A549 (cell line): ENCODE measurements around the gene LMNA. TPM values are rescaled to one million over a fixed set of nuclear protein-coding genes. Genes with fewer than 3 reads are reported as not detected.
A peak's percentile ranks its signal among the peaks of the same experiment; 100 is the strongest.

Experiments
- ATAC-seq, 2 experiments: fragments of 200-7000 bp in 1 of 2; fragments of >200 bp in 1 of 2; cut with Nextera tagmentation in 1 of 2; cut with Tn5 transposase in 1 of 2; 3 replicates each; pipeline versions ENCODE4 v1.8.0 to v1.9.1; 2018 to 2020; ENCODE audit warnings: mild to moderate bottlenecking in 1 of 2, moderate library complexity in 1 of 2
- CTCF ChIA-PET: fragments of 300-600 bp; sonication (Branson Sonifier 250); formaldehyde crosslinking; extraction: SDS; loops from one replicate; lab custom pipeline; 2021; ENCODE audit warnings: antibody characterized with exemption, inconsistent platforms; lab: Yijun Ruan, JAX
- POLR2A ChIA-PET: fragments of 350-600 bp; formaldehyde crosslinking; extraction: SDS; loops from one replicate; lab custom pipeline; 2021; ENCODE audit warnings: antibody characterized with exemption, inconsistent platforms; lab: Yijun Ruan, JAX
- DNase-seq, 2 experiments: peaks; one replicate each; pipeline versions ENCODE4 v3.0.0 to v3.0.0-alpha.2; 2011 to 2016; ENCODE audit warnings: low read depth in 1 of 2, low spot score in 1 of 2
- FAIRE-seq: peaks from 2 replicates; lab custom pipeline; 2011; peaks lifted over from hg19 to GRCh38; lab: Jason Lieb, UNC
- H3K27ac ChIP-seq, 2 experiments: fragments of >200 bp; sonication (Bioruptor Twin); formaldehyde crosslinking; 3 replicates each; pipeline ENCODE4 v1.5.1; 2016 to 2017
- H3K4me1 ChIP-seq: fragments of >200 bp; sonication (Bioruptor Twin); formaldehyde crosslinking; 3 replicates; pipeline ENCODE4 v1.6.1; 2016
- H3K4me2 ChIP-seq: fragments of >200 bp; sonication (Bioruptor Twin); formaldehyde crosslinking; 3 replicates; pipeline ENCODE4 v1.6.1; 2016
- H3K4me3 ChIP-seq: fragments of >200 bp; sonication (Bioruptor Twin); formaldehyde crosslinking; 3 replicates; pipeline ENCODE4 v1.5.1; 2016
- H3K9me3 ChIP-seq: fragments of >200 bp; sonication (Bioruptor Twin); formaldehyde crosslinking; 3 replicates; pipeline ENCODE4 v1.6.1; 2016
- ATOH8 ChIP-seq: fragments of 250-450 bp; sonication (Bioruptor Pico); IDR thresholded peaks from 2 replicates; pipeline ENCODE4 v1.5.0; 2020; ENCODE audit warnings: low read depth, mild to moderate bottlenecking, moderate library complexity
- CBX2 ChIP-seq: fragments of 200-600 bp; sonication (generic); IDR thresholded peaks from 2 replicates; pipeline ENCODE4 v1.6.1; 2016; ENCODE audit warnings: low read depth, mild to moderate bottlenecking, borderline replicate concordance
- CBX8 ChIP-seq: fragments of 200-600 bp; sonication (generic); IDR thresholded peaks from 2 replicates; pipeline ENCODE4 v1.6.1; 2016
- CEBPB ChIP-seq, 2 experiments: fragments of >200 bp in 1 of 2; sonication (Bioruptor Twin) in 1 of 2; formaldehyde crosslinking in 1 of 2; IDR thresholded peaks; 2 replicates each; pipeline ENCODE4 v1.6.1; 2012 to 2016
- CHD4 ChIP-seq: fragments of 200-600 bp; sonication (generic); IDR thresholded peaks from 2 replicates; pipeline ENCODE4 v1.6.1; 2016; ENCODE audit warnings: antibody characterized with exemption, mild to moderate bottlenecking, borderline replicate concordance
- CTCF ChIP-seq: fragments of >200 bp; sonication (Bioruptor Twin); formaldehyde crosslinking; IDR thresholded peaks from 3 replicates; pipeline ENCODE4 v1.5.1; 2016
- EHMT2 ChIP-seq: fragments of 200-600 bp; sonication (generic); IDR thresholded peaks from 2 replicates; pipeline ENCODE4 v1.6.1; 2016; ENCODE audit warnings: antibody characterized with exemption, low read depth, mild to moderate bottlenecking, moderate library complexity
- ELK1 ChIP-seq: fragments of 150-350 bp; IDR thresholded peaks from 2 replicates; pipeline ENCODE4 v1.6.1; 2014; ENCODE audit warnings: low read depth, mild to moderate bottlenecking, low read length
- ESRRA ChIP-seq: fragments of 150-350 bp; IDR thresholded peaks from 2 replicates; pipeline ENCODE4 v1.6.1; 2014; ENCODE audit warnings: mild to moderate bottlenecking, low read length, borderline replicate concordance
- FOSL2 ChIP-seq, 2 experiments: fragments of 450-650 bp in 1 of 2; fragments of >200 bp in 1 of 2; sonication (Bioruptor Twin) in 1 of 2; formaldehyde crosslinking; IDR thresholded peaks; 2 replicates each; pipeline versions ENCODE4 v1.5.0 to v1.6.1; 2016 to 2020; ENCODE audit warnings: mild to moderate bottlenecking in 1 of 2, moderate library complexity in 1 of 2
- FOXS1 ChIP-seq: fragments of 250-450 bp; sonication (Bioruptor Pico); IDR thresholded peaks from 2 replicates; pipeline ENCODE4 v1.5.0; 2020; ENCODE audit warnings: mild to moderate bottlenecking, moderate library complexity
- GATA3 ChIP-seq: IDR thresholded peaks from 2 replicates; pipeline ENCODE4 v1.6.1; 2012; ENCODE audit warnings: borderline replicate concordance
- HDAC2 ChIP-seq: fragments of 200-600 bp; sonication (generic); IDR thresholded peaks from 2 replicates; pipeline ENCODE4 v1.6.1; 2016
- HEYL ChIP-seq: fragments of 250-450 bp; sonication (Bioruptor Pico); IDR thresholded peaks from 2 replicates; pipeline ENCODE4 v1.8.0; 2021; ENCODE audit warnings: mild to moderate bottlenecking, moderate library complexity
- HOXA7 ChIP-seq: fragments of 250-450 bp; sonication (Bioruptor Pico); IDR thresholded peaks from 2 replicates; pipeline ENCODE4 v1.5.0; 2020; ENCODE audit warnings: mild to moderate bottlenecking, moderate library complexity
- KDM1A ChIP-seq: fragments of 200-600 bp; sonication (generic); IDR thresholded peaks from 2 replicates; pipeline ENCODE4 v1.6.1; 2016; ENCODE audit warnings: low read depth, mild to moderate bottlenecking
- KDM5A ChIP-seq: fragments of 200-600 bp; sonication (generic); IDR thresholded peaks from 2 replicates; pipeline ENCODE4 v1.6.1; 2016; ENCODE audit warnings: antibody characterized with exemption, mild to moderate bottlenecking
- MAFK ChIP-seq: fragments of 450-650 bp; IDR thresholded peaks from 2 replicates; pipeline ENCODE4 v1.6.1; 2014; ENCODE audit not compliant: partially characterized antibody
- MAX ChIP-seq: IDR thresholded peaks from 2 replicates; pipeline ENCODE4 v1.6.1; 2012
- MAZ ChIP-seq: fragments of 150-350 bp; IDR thresholded peaks from 2 replicates; pipeline ENCODE4 v1.6.1; 2014; ENCODE audit warnings: antibody characterized with exemption, low read depth, low read length, borderline replicate concordance
- NFE2L2 ChIP-seq: fragments of 150-350 bp; conservative IDR thresholded peaks from 2 replicates; pipeline ENCODE4 v1.6.1; 2014; ENCODE audit warnings: low read length
- PHF8 ChIP-seq: fragments of 200-600 bp; sonication (generic); IDR thresholded peaks from 2 replicates; pipeline ENCODE4 v1.6.1; 2016; ENCODE audit warnings: low read depth, mild to moderate bottlenecking, antibody characterized with exemption, moderate library complexity, borderline replicate concordance
- RFX5 ChIP-seq: fragments of 450-650 bp; IDR thresholded peaks from 2 replicates; pipeline ENCODE4 v1.7.1; 2014; ENCODE audit warnings: antibody characterized with exemption, mild to moderate bottlenecking, moderate library complexity
- RNF2 ChIP-seq: fragments of 200-600 bp; sonication (generic); IDR thresholded peaks from 2 replicates; pipeline ENCODE4 v1.6.1; 2016; ENCODE audit warnings: low read depth, mild to moderate bottlenecking, antibody characterized with exemption, moderate library complexity, borderline replicate concordance
- SMC3 ChIP-seq: fragments of >200 bp; sonication (Bioruptor Twin); formaldehyde crosslinking; IDR thresholded peaks from 3 replicates; pipeline ENCODE4 v1.6.1; 2018; ENCODE audit warnings: inconsistent platforms
- ZC3H11A ChIP-seq: fragments of 450-650 bp; IDR thresholded peaks from 2 replicates; pipeline ENCODE4 v1.6.1; 2014; ENCODE audit warnings: antibody characterized with exemption, mild to moderate bottlenecking
- ZSCAN20 ChIP-seq: fragments of 250-450 bp; sonication (Bioruptor Pico); IDR thresholded peaks from 2 replicates; pipeline ENCODE4 v1.8.0; 2022; ENCODE audit warnings: mild to moderate bottlenecking, moderate library complexity
- WGBS: methylation state at CpG from one replicate; pipeline ENCODE4 v1.1.6; 2017; ENCODE audit errors: missing lambda C conversion rate; 5-methylcytosine and 5-hydroxymethylcytosine counted together
- polyA plus RNA-seq, 4 experiments: library from polyadenylated mRNA; depleted of rRNA in 3 of 4; stranded (reverse); fragments of >200 nt; fragmentation: RNase III in 1 of 4; extraction: RNeasy Plus Mini Kit Qiagen cat#74134 plus additional on column Dnase treatment in 1 of 4; gene quantifications; 2 replicates in 3 of 4; 3 replicates in 1 of 4; pipeline ENCODE4 v1.2.3, GENCODE V29; 2011 to 2017

The LMNA gene
- polyA plus RNA-seq, 2 of the 4 experiments (the other 2 are of a cell fraction) = 214 to 286 TPM

GRCh38 chr1:156091610-156092009, 22.9 kb upstream of the LMNA start (continued):
- TF ChIP-seq CHD4 = no peak
- TF ChIP-seq MAX = no peak

GRCh38 chr1:156095906-156096508, 18.5 kb upstream of the LMNA start:
- peak overlapping the region; percentile 62; the same call in 2 of the 3 replicates for H3K4me2 ChIP-seq
- FAIRE-seq (no peak), DNase-seq (no peak), ATAC-seq (peak in 1 of 2 experiments; percentile 9; a peak in 3 of 6 replicates)
- peak overlapping the region; percentile 91 to 93 for H3K27ac ChIP-seq
- no peaks in the 10 kb centered on the region for H3K9me3 ChIP-seq
- POLR2A ChIA-PET = interaction anchor here (1.0 to 2.2 kb wide), 5 partner anchors 10 to 117 kb away, joined by 4 to 17 read pairs (median 7); partner anchors contain the start of gene PMF1
- WGBS = 89% methylated on average over 3 of the region's 3 CpGs
- CTCF ChIA-PET = interaction anchor here (0.5 to 29.4 kb wide), 36 partner anchors 10 to 265 kb away, joined by 3 to 2239 read pairs (median 4); partner anchors contain the start of genes LMNA, PMF1, SEMA4A and SLC25A44
- no peak overlapping the region for H3K4me3 ChIP-seq
- TF ChIP-seq ATOH8 (CRISPR knock-in tag) (no peak), CEBPB (IDR thresholded peaks at IDR 0.05) (0 out of 4 replicates have a peak, but pooled peaks of 1 of the 2 experiments have one; percentile 27), RFX5 (no peak)
- H3K4me1 ChIP-seq = peaks cover 37% of the 10 kb centered on the region

GRCh38 chr1:156096640-156097391, 17.7 kb upstream of the LMNA start:
- CTCF ChIA-PET = interaction anchor here (0.5 to 29.4 kb wide), 43 partner anchors 9 to 339 kb away, joined by 3 to 2239 read pairs (median 4); partner anchors contain the start of genes LMNA, PMF1, SEMA4A and SLC25A44
- WGBS = 27% methylated on average over 14 of the region's 14 CpGs
- ATAC-seq = peak; percentile 96 to 97
- peaks cover 44% of the 10 kb centered on the region for H3K4me1 ChIP-seq
- POLR2A ChIA-PET = interaction anchor here (1.0 to 2.2 kb wide), 8 partner anchors 9 to 116 kb away, joined by 3 to 17 read pairs (median 6); partner anchors contain the start of genes LMNA and PMF1
- H3K9me3 ChIP-seq = no peaks in the 10 kb centered on the region
- peak; percentile 86 to 93 for DNase-seq
- H3K27ac ChIP-seq = peak overlapping the region; percentile 91 to 93
- H3K4me2 ChIP-seq = peak overlapping the region; percentile 62
- no peak for FAIRE-seq
- no peak overlapping the region for H3K4me3 ChIP-seq
- TF ChIP-seq MAFK = peak; percentile 23
- TF ChIP-seq CTCF = peak; percentile 95
- no peak for TF ChIP-seq HDAC2
- TF ChIP-seq PHF8 = no peak
- TF ChIP-seq GATA3 = no peak
- no peak for TF ChIP-seq EHMT2
- no peak for TF ChIP-seq ESRRA
- no peak for TF ChIP-seq HOXA7 (CRISPR knock-in tag)
- TF ChIP-seq HEYL (CRISPR knock-in tag) = no peak
- TF ChIP-seq SMC3 = peak; percentile 100
- TF ChIP-seq MAZ = 0 out of 2 replicates have a peak, but pooled peaks have one; percentile 11
- no peak for TF ChIP-seq KDM5A
- no peak for TF ChIP-seq NFE2L2
- no peak for TF ChIP-seq RNF2
- no peak for TF ChIP-seq FOSL2 (IDR thresholded peaks at IDR 0.05)
- TF ChIP-seq FOSL2 (CRISPR knock-in tag; IDR thresholded peaks at IDR 0.05) = no peak; the same call in 1 of the 2 replicates
- no peak for TF ChIP-seq CBX8
- TF ChIP-seq ELK1 = no peak
- no peak for TF ChIP-seq FOXS1 (CRISPR knock-in tag)
- TF ChIP-seq CBX2 = no peak
- no peak for TF ChIP-seq ZC3H11A
- TF ChIP-seq KDM1A = no peak
- TF ChIP-seq ATOH8 (CRISPR knock-in tag) = no peak
- no peak for TF ChIP-seq ZSCAN20
- TF ChIP-seq MAX = peak; percentile 63; the same call in 1 of the 2 replicates
- no peak for TF ChIP-seq CEBPB (IDR thresholded peaks at IDR 0.05)
